Thyroid gland (tissue), 4 donors: ENCODE results near the gene GNAQ.

ENCODE experiments used
- POLR2A ChIP-seq, 2 donors: fragments of 450-650 bp; IDR thresholded peaks; one replicate each; pipeline ENCODE4 v1.6.1; 2017; ENCODE audit warnings: antibody characterized with exemption in 2 of 2, mild to moderate bottlenecking in 2 of 2, moderate library complexity in 1 of 2
- TF ChIP-seq, protein P1 (sequence below), 6 experiments: fragments of 200-600 bp in 3 of 6; fragments of 450-650 bp in 3 of 6; sonication (generic) in 3 of 6; IDR thresholded peaks; one replicate each; pipeline ENCODE4 v1.5.1; 2016 to 2019; ENCODE audit warnings: antibody characterized with exemption in 6 of 6, mild to moderate bottlenecking in 2 of 6, inconsistent platforms in 1 of 6, moderate library complexity in 1 of 6

DNA sequence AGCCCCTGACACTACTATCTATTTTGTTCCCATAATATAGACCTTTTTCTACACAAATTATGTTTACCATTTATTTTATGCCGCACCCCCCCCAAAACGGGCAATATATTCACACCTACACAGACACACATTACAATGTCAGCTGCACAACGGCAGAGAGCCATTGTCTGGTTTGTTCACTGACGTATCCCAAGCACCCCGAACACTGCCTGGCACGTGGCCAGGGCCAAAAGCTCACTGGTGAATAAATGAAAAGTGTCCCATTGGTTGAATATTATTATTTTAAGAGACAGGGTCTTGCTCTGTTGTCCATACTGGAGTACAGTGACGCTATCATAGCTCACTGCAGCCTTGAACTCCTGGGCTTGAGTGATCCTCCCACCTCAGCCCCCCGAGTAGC lies 150.5 kb downstream of the GNAQ start:
- TF ChIP-seq, protein P1, sequence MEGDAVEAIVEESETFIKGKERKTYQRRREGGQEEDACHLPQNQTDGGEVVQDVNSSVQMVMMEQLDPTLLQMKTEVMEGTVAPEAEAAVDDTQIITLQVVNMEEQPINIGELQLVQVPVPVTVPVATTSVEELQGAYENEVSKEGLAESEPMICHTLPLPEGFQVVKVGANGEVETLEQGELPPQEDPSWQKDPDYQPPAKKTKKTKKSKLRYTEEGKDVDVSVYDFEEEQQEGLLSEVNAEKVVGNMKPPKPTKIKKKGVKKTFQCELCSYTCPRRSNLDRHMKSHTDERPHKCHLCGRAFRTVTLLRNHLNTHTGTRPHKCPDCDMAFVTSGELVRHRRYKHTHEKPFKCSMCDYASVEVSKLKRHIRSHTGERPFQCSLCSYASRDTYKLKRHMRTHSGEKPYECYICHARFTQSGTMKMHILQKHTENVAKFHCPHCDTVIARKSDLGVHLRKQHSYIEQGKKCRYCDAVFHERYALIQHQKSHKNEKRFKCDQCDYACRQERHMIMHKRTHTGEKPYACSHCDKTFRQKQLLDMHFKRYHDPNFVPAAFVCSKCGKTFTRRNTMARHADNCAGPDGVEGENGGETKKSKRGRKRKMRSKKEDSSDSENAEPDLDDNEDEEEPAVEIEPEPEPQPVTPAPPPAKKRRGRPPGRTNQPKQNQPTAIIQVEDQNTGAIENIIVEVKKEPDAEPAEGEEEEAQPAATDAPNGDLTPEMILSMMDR (IDR thresholded peaks at IDR 0.05) = no peak
- TF ChIP-seq POLR2A (IDR thresholded peaks at IDR 0.05) = no peak
